CD14-positive monocyte (primary cell): ENCODE data around the gene PARP11. TPM values are rescaled to one million over a fixed set of nuclear protein-coding genes. Genes with fewer than 3 reads are reported as not detected.

Experiments used
- DNase-seq, 3 donors: peaks; one replicate each; pipeline ENCODE4 v3.0.0-alpha.2; 2011 to 2022
- H2AFZ ChIP-seq: 2 replicates; pipeline ENCODE4 v1.6.0; 2012; ENCODE audit warnings: mild to moderate bottlenecking, low read depth, low read length, inconsistent platforms; ENCODE audit not compliant: insufficient read depth, poor library complexity, severe bottlenecking
- H3K27ac ChIP-seq, 2 donors: 1 replicate in 1 of 2; 2 replicates in 1 of 2; pipeline ENCODE4 v1.5.1; 2012 to 2013; ENCODE audit warnings: low read length in 2 of 2, control low read depth in 1 of 2, inconsistent platforms in 1 of 2, low read depth in 1 of 2, mild to moderate bottlenecking in 1 of 2
- H3K27me3 ChIP-seq, 2 donors: one replicate each; pipeline versions ENCODE4 v1.6.0 to v1.6.1; 2011 to 2013; ENCODE audit warnings: low read length in 2 of 2; ENCODE audit not compliant: control insufficient read depth in 2 of 2, insufficient read depth in 2 of 2
- H3K36me3 ChIP-seq, 2 donors: replicated peaks in 1 of 2; 1 replicate in 1 of 2; 2 replicates in 1 of 2; pipeline versions ENCODE4 v1.5.1 to v1.6.1; 2012 to 2013; ENCODE audit warnings: low read length in 2 of 2, control low read depth in 1 of 2, inconsistent platforms in 1 of 2, mild to moderate bottlenecking in 1 of 2; ENCODE audit not compliant: insufficient read depth in 2 of 2, control insufficient read depth in 1 of 2
- H3K4me1 ChIP-seq, 2 donors: 1 replicate in 1 of 2; 2 replicates in 1 of 2; pipeline versions ENCODE4 v1.5.1 to v1.6.1; 2012 to 2013; ENCODE audit warnings: low read length in 2 of 2, control low read depth in 1 of 2, inconsistent platforms in 1 of 2, mild to moderate bottlenecking in 1 of 2, moderate library complexity in 1 of 2; ENCODE audit not compliant: insufficient read depth in 2 of 2, control insufficient read depth in 1 of 2
- H3K4me2 ChIP-seq: replicated peaks from 2 replicates; pipeline ENCODE3; 2012; ENCODE audit warnings: low read length, moderate library complexity, mild to moderate bottlenecking; ENCODE audit not compliant: poor library complexity, severe bottlenecking; ENCODE audit errors: extremely low read depth
- H3K4me3 ChIP-seq, 3 experiments: fragments of 200-600 bp in 1 of 3; sonication (generic) in 1 of 3; replicated peaks in 1 of 3; 1 replicate in 2 of 3; 2 replicates in 1 of 3; pipeline ENCODE4 v1.5.1; 2011 to 2013; ENCODE audit warnings: low read length in 3 of 3, mild to moderate bottlenecking in 3 of 3, control low read depth in 2 of 3, low read depth in 2 of 3, inconsistent platforms in 1 of 3, moderate library complexity in 1 of 3
- H3K79me2 ChIP-seq: 2 replicates; pipeline ENCODE4 v1.6.0; 2012; ENCODE audit warnings: mild to moderate bottlenecking, control low read depth, inconsistent platforms, low read length, moderate library complexity; ENCODE audit not compliant: insufficient read depth
- H3K9ac ChIP-seq: 2 replicates; pipeline ENCODE4 v1.6.0; 2017; ENCODE audit warnings: low read length, mild to moderate bottlenecking; ENCODE audit not compliant: insufficient read depth, poor library complexity, severe bottlenecking
- H3K9me3 ChIP-seq, 2 donors: replicated peaks in 1 of 2; 1 replicate in 1 of 2; 2 replicates in 1 of 2; pipeline versions ENCODE4 v1.5.1 to v1.6.1; 2012 to 2013; ENCODE audit warnings: low read length in 2 of 2, control low read depth in 1 of 2; ENCODE audit not compliant: control insufficient read depth in 1 of 2, insufficient read depth in 1 of 2
- H4K20me1 ChIP-seq: 2 replicates; pipeline ENCODE4 v1.6.0; 2012; ENCODE audit warnings: mild to moderate bottlenecking, low read length, control low read depth, moderate library complexity; ENCODE audit not compliant: insufficient read depth
- H3K27ac Mint-ChIP-seq, 7 donors: one replicate each; pipeline ENCODE4 v1.8.0; 2020; ENCODE audit warnings: mild to moderate bottlenecking in 7 of 7, mixed read lengths in 7 of 7, moderate library complexity in 6 of 7, inconsistent platforms in 2 of 7
- H3K27me3 Mint-ChIP-seq, 3 donors: one replicate each; pipeline ENCODE4 v1.8.0; 2021 to 2022; ENCODE audit warnings: low read depth in 3 of 3, mild to moderate bottlenecking in 3 of 3, mixed read lengths in 3 of 3, moderate library complexity in 3 of 3, inconsistent platforms in 1 of 3
- H3K36me3 Mint-ChIP-seq, 2 donors: one replicate each; pipeline ENCODE4 v1.8.0; 2020; ENCODE audit warnings: mixed read lengths in 2 of 2, inconsistent platforms in 1 of 2, mild to moderate bottlenecking in 1 of 2
- H3K4me1 Mint-ChIP-seq: one replicate; pipeline ENCODE4 v1.8.0; 2020; ENCODE audit warnings: mild to moderate bottlenecking, mixed read lengths
- H3K4me3 Mint-ChIP-seq, 2 donors: one replicate each; pipeline ENCODE4 v1.8.0; 2020; ENCODE audit warnings: mild to moderate bottlenecking in 2 of 2, mixed read lengths in 2 of 2, moderate library complexity in 1 of 2
- H3K9me3 Mint-ChIP-seq, 7 donors: one replicate each; pipeline ENCODE4 v1.8.0; 2020 to 2022; ENCODE audit warnings: mixed read lengths in 7 of 7, mild to moderate bottlenecking in 6 of 7, moderate library complexity in 6 of 7, inconsistent platforms in 2 of 7
- WGBS: methylation state at CpG from one replicate; pipeline ENCODE4 v1.1.5; 2013; ENCODE audit warnings: missing lambda C conversion rate; ENCODE audit not compliant: insufficient coverage; 5-methylcytosine and 5-hydroxymethylcytosine counted together
- intact Hi-C, 2 donors: fragments of 100-400 bp; cut with micrococcal nuclease; formaldehyde crosslinking; loops; one replicate each; pipeline versions ENCODE4 v1.15.0 to v1.15.1; 2023
- polyA plus RNA-seq, 3 donors: library from polyadenylated mRNA; depleted of rRNA in 1 of 3; unstranded in 2 of 3; stranded (reverse) in 1 of 3; fragments of 300-500 nt in 2 of 3; fragments of >200 nt in 1 of 3; fragmentation: Illumina TruSeq in 2 of 3; gene quantifications; 1 replicate in 2 of 3; 2 replicates in 1 of 3; pipeline ENCODE4 v1.2.3, GENCODE V29; 2012 to 2021
- TF ChIP-seq, protein P1 (sequence below): fragments of 200-600 bp; IDR thresholded peaks from one replicate; pipeline ENCODE4 v1.8.0; 2022; ENCODE audit warnings: antibody characterized with exemption, mild to moderate bottlenecking

PARP11 gene
- polyA plus RNA-seq, 3 donors, result 3.2 to 6.2 (median 5.4) TPM

DNA sequence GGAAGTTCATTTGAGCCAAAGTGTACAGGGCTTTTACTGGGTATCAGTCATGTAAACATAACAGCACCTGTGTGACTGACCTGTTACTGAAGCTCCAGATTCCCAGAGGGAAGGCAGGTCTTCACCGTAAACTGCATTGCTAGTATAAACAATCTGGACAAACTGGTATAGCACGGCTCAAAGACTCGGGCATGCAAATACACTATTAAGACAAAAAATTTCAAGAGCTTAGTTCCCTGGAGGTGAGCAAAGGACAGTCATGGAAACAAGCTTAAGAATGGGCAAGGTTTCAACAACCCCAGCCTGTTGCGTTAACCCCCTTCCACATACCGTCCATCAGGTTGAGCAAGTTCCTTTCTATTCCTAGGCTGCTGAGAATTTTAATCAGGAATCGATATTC, 9.4 kb downstream of the PARP11 start:
- no peak overlapping the region for H3K4me2 ChIP-seq
- DNase-seq, result no peak
- H3K79me2 ChIP-seq, result peaks cover 26% of the 10 kb centered on the region
- H3K4me3 ChIP-seq, result no peak overlapping the region
- Mint-ChIP-seq H3K36me3 (peaks cover 38 to 51% of the 10 kb centered on the region in 2 donors), H3K4me1 (peaks cover 3% of the 10 kb centered on the region), H3K27me3 (peaks cover 0 to 2% (median 1%) of the 10 kb centered on the region in 3 donors), H3K9me3 (peaks cover 11 to 23% (median 15%) of the 10 kb centered on the region in 7 donors), H3K27ac (no peak overlapping the region), H3K4me3 (no peak overlapping the region)
- H3K27me3 ChIP-seq, result no peaks in the 10 kb centered on the region
- H3K4me1 ChIP-seq, result no peaks in the 10 kb centered on the region
- H3K9me3 ChIP-seq, result peaks cover 3 to 15% of the 10 kb centered on the region in 2 donors
- H3K27ac ChIP-seq, result no peak overlapping the region
- peaks cover 5 to 47% of the 10 kb centered on the region in 2 donors for H3K36me3 ChIP-seq
- H2AFZ ChIP-seq, result no peak overlapping the region
- 88% methylated on average over 4 of the region's 6 CpGs for WGBS
- TF ChIP-seq, protein P1, sequence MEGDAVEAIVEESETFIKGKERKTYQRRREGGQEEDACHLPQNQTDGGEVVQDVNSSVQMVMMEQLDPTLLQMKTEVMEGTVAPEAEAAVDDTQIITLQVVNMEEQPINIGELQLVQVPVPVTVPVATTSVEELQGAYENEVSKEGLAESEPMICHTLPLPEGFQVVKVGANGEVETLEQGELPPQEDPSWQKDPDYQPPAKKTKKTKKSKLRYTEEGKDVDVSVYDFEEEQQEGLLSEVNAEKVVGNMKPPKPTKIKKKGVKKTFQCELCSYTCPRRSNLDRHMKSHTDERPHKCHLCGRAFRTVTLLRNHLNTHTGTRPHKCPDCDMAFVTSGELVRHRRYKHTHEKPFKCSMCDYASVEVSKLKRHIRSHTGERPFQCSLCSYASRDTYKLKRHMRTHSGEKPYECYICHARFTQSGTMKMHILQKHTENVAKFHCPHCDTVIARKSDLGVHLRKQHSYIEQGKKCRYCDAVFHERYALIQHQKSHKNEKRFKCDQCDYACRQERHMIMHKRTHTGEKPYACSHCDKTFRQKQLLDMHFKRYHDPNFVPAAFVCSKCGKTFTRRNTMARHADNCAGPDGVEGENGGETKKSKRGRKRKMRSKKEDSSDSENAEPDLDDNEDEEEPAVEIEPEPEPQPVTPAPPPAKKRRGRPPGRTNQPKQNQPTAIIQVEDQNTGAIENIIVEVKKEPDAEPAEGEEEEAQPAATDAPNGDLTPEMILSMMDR, result no peak
- H3K9ac ChIP-seq, result no peak overlapping the region
- intact Hi-C loops, result no loop called here
- no peaks in the 10 kb centered on the region for H4K20me1 ChIP-seq

DNA sequence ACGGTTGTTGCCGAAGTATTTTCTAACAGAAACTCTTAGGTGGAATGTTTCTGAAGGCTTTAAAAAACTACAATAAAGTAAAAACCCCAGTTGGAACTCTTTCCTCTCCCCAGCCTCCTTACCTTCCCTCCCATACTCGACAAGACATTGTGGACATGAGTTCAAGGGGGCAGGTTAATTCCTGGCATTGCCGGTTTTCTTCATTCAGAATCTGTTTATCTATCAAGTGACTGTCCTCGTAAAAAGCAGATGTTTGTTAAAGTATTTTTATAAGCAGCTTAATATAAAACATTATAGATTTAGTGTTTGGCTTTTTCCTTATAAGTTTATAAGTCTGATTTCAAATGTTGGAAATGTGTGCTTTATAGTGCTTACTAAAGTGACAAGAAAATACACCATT, 30.7 kb downstream of the PARP11 start:
- H3K9me3 ChIP-seq, result peaks cover 0 to 3% of the 10 kb centered on the region in 2 donors
- TF ChIP-seq, protein P1, result no peak
- H3K27me3 ChIP-seq, result no peaks in the 10 kb centered on the region
- H3K36me3 ChIP-seq, result peaks cover 2 to 15% of the 10 kb centered on the region in 2 donors
- no peak overlapping the region for H3K4me3 ChIP-seq
- H3K4me1 ChIP-seq, result peaks cover 3 to 18% of the 10 kb centered on the region in 2 donors
- peaks cover 50 to 56% of the 10 kb centered on the region in 2 donors for H3K36me3 Mint-ChIP-seq
- peaks cover 1% of the 10 kb centered on the region for H4K20me1 ChIP-seq
- H3K9ac ChIP-seq, result no peak overlapping the region
- WGBS, result 100% methylated on average over 1 of the region's 5 CpGs
- H3K9me3 Mint-ChIP-seq, result peaks cover 0 to 9% (median 6%) of the 10 kb centered on the region in 7 donors
- H3K79me2 ChIP-seq, result peaks cover 5% of the 10 kb centered on the region
- peaks cover 0 to 4% (median 2%) of the 10 kb centered on the region in 3 donors for H3K27me3 Mint-ChIP-seq
- no peak overlapping the region for H3K27ac Mint-ChIP-seq
- H2AFZ ChIP-seq, result no peak overlapping the region
- intact Hi-C loops, result no loop called here
- peaks cover 22% of the 10 kb centered on the region for H3K4me1 Mint-ChIP-seq
- no peak for DNase-seq
- no peak overlapping the region for H3K4me3 Mint-ChIP-seq
- H3K27ac ChIP-seq, result no peak overlapping the region
- no peak overlapping the region for H3K4me2 ChIP-seq
